Thyroid gland (tissue), 4 donors: Measurements from ENCODE around the gene NKX2-3. TPM values are rescaled to one million over a fixed set of nuclear protein-coding genes. Genes with fewer than 3 reads are reported as not detected.

Experiments
- DNase-seq, 2 donors: peaks; one replicate each; pipeline ENCODE4 v3.0.0-alpha.2; 2019
- H3K27ac ChIP-seq, 3 donors: fragments of 200-600 bp; sonication (generic); 1 replicate in 2 of 3; 2 replicates in 1 of 3; pipeline ENCODE4 v1.5.1; 2016 to 2019; ENCODE audit warnings: mild to moderate bottlenecking in 1 of 3, moderate library complexity in 1 of 3
- H3K27me3 ChIP-seq: fragments of 200-600 bp; sonication (generic); one replicate; pipeline ENCODE4 v1.5.1; 2019
- H3K36me3 ChIP-seq, 2 donors: fragments of 200-600 bp; sonication (generic); one replicate each; pipeline ENCODE4 v1.5.1; 2016 to 2019
- H3K4me1 ChIP-seq, 2 donors: fragments of 200-600 bp; sonication (generic); one replicate each; pipeline ENCODE4 v1.5.1; 2017 to 2019
- H3K4me3 ChIP-seq, 3 donors: fragments of 200-600 bp; sonication (generic); replicated peaks in 1 of 3; 1 replicate in 2 of 3; 2 replicates in 1 of 3; pipeline ENCODE4 v1.5.1; 2016; ENCODE audit warnings: mild to moderate bottlenecking in 1 of 3
- H3K9me3 ChIP-seq: fragments of 200-600 bp; sonication (generic); one replicate; pipeline ENCODE4 v1.5.1; 2017
- POLR2A ChIP-seq, 2 donors: fragments of 450-650 bp; IDR thresholded peaks; one replicate each; pipeline ENCODE4 v1.6.1; 2017; ENCODE audit warnings: antibody characterized with exemption in 2 of 2, mild to moderate bottlenecking in 2 of 2, moderate library complexity in 1 of 2
- WGBS, 2 donors: methylation state at CpG; one replicate each; pipeline ENCODE4 v1.1.5; 2017; 5-methylcytosine and 5-hydroxymethylcytosine counted together
- intact Hi-C: fragments of 100-400 bp; cut with DNase I; formaldehyde crosslinking; loops from one replicate; pipeline ENCODE4 v1.15.1; 2023
- total RNA-seq, 4 donors: library from RNA; depleted of rRNA; stranded (reverse); fragments of >200 nt; gene quantifications; one replicate each; pipeline ENCODE4 v1.2.3, GENCODE V29; 2016
- TF ChIP-seq, protein P1 (sequence below), 6 experiments: fragments of 200-600 bp in 3 of 6; fragments of 450-650 bp in 3 of 6; sonication (generic) in 3 of 6; IDR thresholded peaks; one replicate each; pipeline ENCODE4 v1.5.1; 2016 to 2019; ENCODE audit warnings: antibody characterized with exemption in 6 of 6, mild to moderate bottlenecking in 2 of 6, inconsistent platforms in 1 of 6, moderate library complexity in 1 of 6

NKX2-3 gene
- total RNA-seq, 4 donors from 2014 or later, result 3.3 TPM; not detected in 3

DNA sequence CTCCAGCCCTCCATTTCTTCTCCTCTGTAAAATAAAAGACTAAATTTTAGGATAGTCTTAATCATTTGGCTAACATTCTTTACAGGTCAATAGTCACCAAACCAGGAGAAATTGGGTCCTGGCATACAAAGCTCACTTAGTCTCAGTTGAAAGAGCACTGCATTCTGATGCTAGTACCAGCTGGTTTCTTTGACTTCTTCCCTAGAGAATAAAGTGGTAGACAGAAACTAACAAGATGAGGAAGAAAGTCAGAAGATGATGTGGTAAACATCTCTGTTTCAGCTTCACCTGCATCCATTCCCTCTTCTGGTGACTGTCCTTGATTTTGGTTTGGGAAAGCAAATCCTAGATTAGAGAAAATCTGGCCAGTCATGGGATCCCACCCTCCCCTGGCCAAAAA is 37.2 kb downstream of the NKX2-3 start:
- no peak overlapping the region for H3K4me3 ChIP-seq
- TF ChIP-seq, protein P1, sequence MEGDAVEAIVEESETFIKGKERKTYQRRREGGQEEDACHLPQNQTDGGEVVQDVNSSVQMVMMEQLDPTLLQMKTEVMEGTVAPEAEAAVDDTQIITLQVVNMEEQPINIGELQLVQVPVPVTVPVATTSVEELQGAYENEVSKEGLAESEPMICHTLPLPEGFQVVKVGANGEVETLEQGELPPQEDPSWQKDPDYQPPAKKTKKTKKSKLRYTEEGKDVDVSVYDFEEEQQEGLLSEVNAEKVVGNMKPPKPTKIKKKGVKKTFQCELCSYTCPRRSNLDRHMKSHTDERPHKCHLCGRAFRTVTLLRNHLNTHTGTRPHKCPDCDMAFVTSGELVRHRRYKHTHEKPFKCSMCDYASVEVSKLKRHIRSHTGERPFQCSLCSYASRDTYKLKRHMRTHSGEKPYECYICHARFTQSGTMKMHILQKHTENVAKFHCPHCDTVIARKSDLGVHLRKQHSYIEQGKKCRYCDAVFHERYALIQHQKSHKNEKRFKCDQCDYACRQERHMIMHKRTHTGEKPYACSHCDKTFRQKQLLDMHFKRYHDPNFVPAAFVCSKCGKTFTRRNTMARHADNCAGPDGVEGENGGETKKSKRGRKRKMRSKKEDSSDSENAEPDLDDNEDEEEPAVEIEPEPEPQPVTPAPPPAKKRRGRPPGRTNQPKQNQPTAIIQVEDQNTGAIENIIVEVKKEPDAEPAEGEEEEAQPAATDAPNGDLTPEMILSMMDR (IDR thresholded peaks at IDR 0.05), result no peak
- no peak for TF ChIP-seq POLR2A (IDR thresholded peaks at IDR 0.05)
- H3K36me3 ChIP-seq, result no peaks in the 10 kb centered on the region
- no peaks in the 10 kb centered on the region for H3K27me3 ChIP-seq
- intact Hi-C loops, result no loop called here
- H3K9me3 ChIP-seq, result no peaks in the 10 kb centered on the region
- DNase-seq, result peak; percentile 9 to 14
- peak overlapping the region; percentile 4 to 27 (median 15) for H3K27ac ChIP-seq
- peaks cover 4 to 8% of the 10 kb centered on the region in 2 donors for H3K4me1 ChIP-seq

- intact Hi-C loops, result no loop called here
- no peaks in the 10 kb centered on the region for H3K27me3 ChIP-seq
- WGBS, 2 donors, result 79 to 82% methylated on average over 1 of the region's 1 CpG
- H3K27ac ChIP-seq, result no peak overlapping the region
- no peak for DNase-seq
- no peaks in the 10 kb centered on the region for H3K36me3 ChIP-seq
- no peak overlapping the region for H3K4me3 ChIP-seq
- H3K9me3 ChIP-seq, result no peaks in the 10 kb centered on the region
- no peak for TF ChIP-seq POLR2A (IDR thresholded peaks at IDR 0.05)
- TF ChIP-seq, protein P1 (IDR thresholded peaks at IDR 0.05), result no peak
- H3K4me1 ChIP-seq, result peaks cover 4 to 8% of the 10 kb centered on the region in 2 donors
Measured at GRCh38 chr10:99571816-99572215, 39.1 kb downstream of the NKX2-3 start.

DNA sequence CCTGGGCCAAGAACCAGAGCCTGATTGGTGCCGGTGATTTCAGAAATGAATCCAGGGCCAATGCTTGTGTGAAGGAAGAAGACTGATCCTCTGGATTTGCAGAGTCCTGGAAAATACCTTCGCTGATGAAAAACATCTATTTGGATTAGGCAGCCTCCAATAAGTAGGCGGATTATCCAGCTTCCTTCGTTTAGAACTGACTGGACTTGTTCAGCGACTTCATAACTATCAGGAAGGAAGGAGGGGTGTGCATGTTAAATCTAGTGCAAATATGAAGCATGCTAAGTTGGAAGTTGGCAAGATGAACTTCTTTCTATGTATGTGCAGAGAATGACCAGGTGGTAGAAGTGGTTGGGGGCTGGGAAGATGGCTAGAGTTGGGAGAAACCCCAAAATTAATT is 41.0 kb downstream of the NKX2-3 start:
- no peaks in the 10 kb centered on the region for H3K36me3 ChIP-seq
- no peaks in the 10 kb centered on the region for H3K27me3 ChIP-seq
- intact Hi-C loops, result no loop called here
- H3K4me1 ChIP-seq, result peaks cover 4 to 8% of the 10 kb centered on the region in 2 donors
- no peak overlapping the region for H3K4me3 ChIP-seq
- TF ChIP-seq POLR2A (IDR thresholded peaks at IDR 0.05), result no peak
- TF ChIP-seq, protein P1 (IDR thresholded peaks at IDR 0.05), result no peak
- WGBS, 2 donors, result 65 to 66% methylated on average over 5 of the region's 5 CpGs
- no peak for DNase-seq
- H3K9me3 ChIP-seq, result no peaks in the 10 kb centered on the region
- H3K27ac ChIP-seq, result no peak overlapping the region

DNA sequence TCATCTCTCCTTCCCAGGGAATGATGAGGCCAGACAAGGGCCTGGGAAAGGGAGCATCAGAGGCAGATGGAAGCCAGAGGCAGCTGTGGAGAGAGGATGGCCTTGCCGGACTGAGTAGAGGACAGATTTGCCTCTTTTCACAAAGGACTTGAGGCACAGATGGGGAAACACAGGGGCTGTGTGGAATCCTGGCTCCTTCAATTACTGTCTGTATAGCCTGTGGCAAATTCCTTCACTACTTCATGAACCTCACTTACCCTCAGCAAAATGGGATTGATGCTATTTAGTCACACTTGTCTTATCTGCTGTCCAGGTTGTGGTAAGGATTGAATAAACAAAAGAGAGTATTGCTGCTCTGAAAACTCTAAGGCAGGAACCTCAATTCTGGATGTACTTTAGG is 47.2 kb downstream of the NKX2-3 start:
- 80 to 84% methylated on average over 1 of the region's 1 CpG for WGBS, 2 donors
- Histone ChIP-seq H3K4me1 (no peaks in the 10 kb centered on the region), H3K27ac (no peak overlapping the region), H3K9me3 (no peaks in the 10 kb centered on the region), H3K4me3 (no peak overlapping the region), H3K36me3 (no peaks in the 10 kb centered on the region), H3K27me3 (no peaks in the 10 kb centered on the region)
- intact Hi-C loops, result no loop called here
- no peak for DNase-seq
- TF ChIP-seq, protein P1 (IDR thresholded peaks at IDR 0.05), result no peak
- no peak for TF ChIP-seq POLR2A (IDR thresholded peaks at IDR 0.05)

DNA sequence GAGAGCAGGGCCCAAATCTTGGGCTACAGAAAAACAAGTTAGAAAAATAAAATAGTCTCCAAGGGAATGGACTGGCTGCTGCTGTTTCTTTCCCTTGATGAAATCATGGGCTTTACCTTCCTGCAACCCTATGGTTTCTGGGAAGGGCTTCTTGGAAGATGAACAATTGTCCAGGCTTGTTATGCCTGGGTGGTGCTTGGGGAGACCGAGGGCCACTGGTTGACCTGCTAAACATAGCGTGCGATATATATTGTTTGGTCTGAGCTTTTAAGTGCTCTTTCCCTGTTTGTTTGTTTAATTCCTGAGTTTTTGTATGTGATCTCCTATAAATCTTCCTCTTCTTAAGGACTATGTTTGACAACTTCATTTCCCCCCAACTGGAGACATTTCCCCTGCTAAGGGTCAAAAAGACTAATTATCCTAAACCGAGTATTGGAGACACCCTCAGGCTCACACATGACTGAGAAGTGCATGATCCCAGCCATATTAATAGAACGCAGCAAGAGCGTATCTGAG is 49.6 kb downstream of the NKX2-3 start:
- no peak for DNase-seq
- Histone ChIP-seq H3K36me3 (no peaks in the 10 kb centered on the region), H3K27me3 (no peaks in the 10 kb centered on the region), H3K27ac (no peak overlapping the region), H3K4me3 (no peak overlapping the region), H3K4me1 (no peaks in the 10 kb centered on the region), H3K9me3 (no peaks in the 10 kb centered on the region)
- no peak for TF ChIP-seq POLR2A (IDR thresholded peaks at IDR 0.05)
- TF ChIP-seq, protein P1 (IDR thresholded peaks at IDR 0.05), result no peak
- WGBS, 2 donors, result 48 to 52% methylated on average over 6 of the region's 6 CpGs
- intact Hi-C loops, result no loop called here
